Neuron (in vitro differentiated cells): ENCODE measurements around the gene TBRG1.
A peak's percentile ranks its signal among the peaks of the same experiment; 100 is the strongest.
"Not testable (repeated sequence)": the region's sequence is repeated elsewhere in the genome, so short reads cannot be mapped to it uniquely, and the experiment has no call there.

Source experiments
- H2AFZ ChIP-seq: one replicate; pipeline ENCODE4 v1.6.1; 2013; ENCODE audit warnings: low read depth, mild to moderate bottlenecking, inconsistent platforms, low read length, moderate library complexity
- H3K27me3 ChIP-seq: one replicate; pipeline ENCODE4 v1.6.1; 2013; ENCODE audit warnings: low read length; ENCODE audit not compliant: insufficient read depth
- H3K36me3 ChIP-seq: one replicate; pipeline ENCODE4 v1.6.1; 2013; ENCODE audit warnings: low read length; ENCODE audit not compliant: insufficient read depth
- H3K4me1 ChIP-seq: one replicate; pipeline ENCODE4 v1.6.1; 2013; ENCODE audit warnings: low read length; ENCODE audit not compliant: insufficient read depth
- H3K4me3 ChIP-seq: 2 replicates; pipeline ENCODE4 v1.5.1; 2013; ENCODE audit warnings: mild to moderate bottlenecking, low read length, moderate library complexity
- H3K9me3 ChIP-seq: one replicate; pipeline ENCODE4 v1.6.1; 2013; ENCODE audit warnings: low read length

The TBRG1 gene

GRCh38 chr11:124600621-124601320 lies 21.9 kb upstream of the TBRG1 start:
- Histone ChIP-seq H3K36me3 (no peaks in the 10 kb centered on the region), H3K27me3 (no peaks in the 10 kb centered on the region), H2AFZ (no peak overlapping the region), H3K9me3 (no peaks in the 10 kb centered on the region), H3K4me1 (no peaks in the 10 kb centered on the region), H3K4me3 (no peak overlapping the region)

- Histone ChIP-seq H3K27me3 (no peaks in the 10 kb centered on the region), H3K9me3 (no peaks in the 10 kb centered on the region), H3K4me1 (no peaks in the 10 kb centered on the region), H2AFZ (no peak overlapping the region), H3K4me3 (no peak overlapping the region), H3K36me3 (no peaks in the 10 kb centered on the region)
Observed at GRCh38 chr11:124602193-124602592, 20.5 kb upstream of the TBRG1 start.

- H3K9me3 ChIP-seq, H3K36me3 ChIP-seq, H3K4me3 ChIP-seq, H2AFZ ChIP-seq, H3K27me3 ChIP-seq, H3K4me1 ChIP-seq: not testable (repeated sequence)
Observed at GRCh38 chr11:124602723-124603122, 19.9 kb upstream of the TBRG1 start.

DNA sequence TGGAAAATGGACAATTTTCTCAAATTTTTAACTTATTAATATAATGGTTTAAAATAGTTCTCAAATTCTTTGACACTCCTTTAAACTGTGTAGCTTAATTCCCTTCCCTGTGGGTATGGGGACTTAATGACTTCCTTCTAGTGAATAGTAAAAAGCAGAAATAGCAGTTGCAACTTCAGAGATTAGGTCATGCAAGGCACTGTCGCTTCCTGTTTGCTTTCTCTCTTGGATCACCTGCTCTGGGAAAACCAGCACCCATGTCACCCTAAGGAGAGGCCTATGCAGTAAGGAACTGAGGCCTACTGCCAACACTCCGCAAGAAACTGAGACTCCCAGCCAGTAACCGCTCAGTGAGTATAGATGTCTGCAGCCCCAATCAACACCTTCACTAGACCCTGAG lies 16.9 kb upstream of the TBRG1 start:
- Histone ChIP-seq H3K9me3 (no peaks in the 10 kb centered on the region), H3K4me1 (no peaks in the 10 kb centered on the region), H2AFZ (no peak overlapping the region)

GRCh38 chr11:124608147-124608546 lies 14.5 kb upstream of the TBRG1 start:
- Histone ChIP-seq H2AFZ (no peak overlapping the region), H3K9me3 (no peaks in the 10 kb centered on the region), H3K4me3 (no peak overlapping the region), H3K27me3 (peaks cover 13% of the 10 kb centered on the region), H3K36me3 (no peaks in the 10 kb centered on the region), H3K4me1 (no peaks in the 10 kb centered on the region)

More for the DNA sequence above, 16.9 kb upstream of the TBRG1 start:
- Histone ChIP-seq H3K27me3 (peaks cover 4% of the 10 kb centered on the region), H3K36me3 (no peaks in the 10 kb centered on the region), H3K4me3 (no peak overlapping the region)

- Histone ChIP-seq H3K36me3 (no peaks in the 10 kb centered on the region), H3K4me3 (no peak overlapping the region), H2AFZ (no peak overlapping the region)
Observed at GRCh38 chr11:124610295-124610694, 12.4 kb upstream of the TBRG1 start.

GRCh38 chr11:124611064-124611463 lies 11.6 kb upstream of the TBRG1 start, which contains the start of gene PANX3:
TSS of gene PANX3 (plus strand) at chr11:124611428. CDS start at chr11:124611557, 129 bp downstream.
- Histone ChIP-seq H3K4me3 (no peak within 1 kb of the TSS), H3K36me3 (no peaks in the 10 kb centered on the region), H3K27me3 (peaks cover 13% of the 10 kb centered on the region), H3K4me1 (no peaks in the 10 kb centered on the region), H3K9me3 (no peaks in the 10 kb centered on the region), H2AFZ (no peak within 1 kb of the TSS)

More at GRCh38 chr11:124610295-124610694, 12.4 kb upstream of the TBRG1 start:
- peaks cover 13% of the 10 kb centered on the region for H3K27me3 ChIP-seq
- H3K9me3 ChIP-seq, result no peaks in the 10 kb centered on the region
- H3K4me1 ChIP-seq, result no peaks in the 10 kb centered on the region

GRCh38 chr11:124612045-124612444 lies 10.6 kb upstream of the TBRG1 start:
- Histone ChIP-seq H3K9me3 (no peaks in the 10 kb centered on the region), H3K27me3 (peaks cover 13% of the 10 kb centered on the region), H3K36me3 (no peaks in the 10 kb centered on the region), H2AFZ (no peak overlapping the region), H3K4me1 (no peaks in the 10 kb centered on the region), H3K4me3 (no peak overlapping the region)

DNA sequence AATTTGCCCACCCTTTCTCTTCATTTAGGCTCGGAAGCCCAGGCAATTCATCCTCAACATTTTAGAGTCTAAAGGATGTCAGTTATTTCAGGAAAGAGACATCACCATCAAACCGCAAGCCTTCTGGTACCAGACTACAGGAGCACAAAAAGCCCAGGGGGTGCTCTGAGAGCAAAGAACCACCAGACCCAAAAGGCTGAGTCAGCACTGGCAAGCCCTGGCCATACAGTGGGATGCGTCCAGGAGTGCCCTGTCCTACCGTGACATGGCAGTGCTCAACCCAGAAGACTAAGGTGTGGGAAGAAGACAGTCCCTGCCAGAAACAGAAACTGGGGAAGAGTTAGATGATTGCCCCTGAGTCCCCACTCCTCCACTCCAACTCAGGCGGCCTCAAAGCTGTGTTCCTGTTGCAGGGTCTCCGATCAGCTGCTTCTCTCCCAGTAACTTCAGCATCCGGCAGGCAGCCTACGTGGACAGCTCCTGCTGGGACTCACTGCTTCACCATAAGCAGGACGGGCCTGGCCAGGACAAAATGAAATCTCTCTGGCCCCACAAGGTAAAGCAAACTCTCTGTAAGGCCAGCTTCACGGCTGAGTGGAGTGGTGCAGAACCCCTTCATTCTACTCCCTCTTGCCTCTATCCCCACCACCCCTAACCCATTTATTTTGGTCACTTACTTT lies 10.0 kb upstream of the TBRG1 start:
- H2AFZ ChIP-seq, result no peak overlapping the region
- no peaks in the 10 kb centered on the region for H3K4me1 ChIP-seq
- no peaks in the 10 kb centered on the region for H3K36me3 ChIP-seq
- peaks cover 16% of the 10 kb centered on the region for H3K27me3 ChIP-seq
- no peak overlapping the region for H3K4me3 ChIP-seq
- no peaks in the 10 kb centered on the region for H3K9me3 ChIP-seq

GRCh38 chr11:124618863-124619262 lies 3.8 kb upstream of the TBRG1 start:
- Histone ChIP-seq H3K4me1 (peaks cover 8% of the 10 kb centered on the region), H3K27me3 (peaks cover 9% of the 10 kb centered on the region), H3K9me3 (no peaks in the 10 kb centered on the region), H3K4me3 (no peak overlapping the region), H3K36me3 (no peaks in the 10 kb centered on the region), H2AFZ (no peak overlapping the region)

DNA sequence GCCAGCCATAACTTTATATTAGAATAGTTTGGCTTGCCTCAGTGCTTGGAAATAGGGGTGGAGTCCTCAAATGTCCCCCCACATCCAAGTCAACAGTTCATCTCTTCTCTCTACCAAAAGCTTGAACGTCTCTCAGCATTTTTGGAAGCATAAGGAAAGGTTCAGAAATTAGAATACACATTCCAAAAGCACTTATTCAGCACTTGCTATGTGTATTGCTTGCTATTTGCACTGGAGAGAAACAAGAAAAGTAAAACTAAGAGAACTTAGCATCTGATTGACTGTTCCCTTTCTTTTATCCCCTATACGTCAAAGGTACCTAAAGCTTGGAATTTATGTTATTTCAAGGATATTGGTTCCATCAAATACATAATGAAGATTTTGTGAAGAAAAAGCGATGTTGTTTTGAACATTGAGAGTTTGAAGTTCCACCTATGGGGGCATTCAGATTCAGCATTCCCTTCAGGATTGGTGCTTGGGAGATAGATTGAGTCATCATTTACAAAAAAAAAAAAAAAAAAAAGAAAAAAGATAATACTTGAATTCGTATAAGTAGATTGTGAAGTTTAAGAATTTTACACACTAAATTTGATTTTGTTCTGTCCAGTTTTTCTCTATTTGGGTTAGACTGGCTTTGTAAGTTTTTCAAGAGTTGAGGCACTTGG lies 1.3 kb downstream of the TBRG1 start:
- no peak overlapping the region for H2AFZ ChIP-seq
- peaks cover 6% of the 10 kb centered on the region for H3K27me3 ChIP-seq
- peaks cover 11% of the 10 kb centered on the region for H3K4me1 ChIP-seq
- H3K36me3 ChIP-seq, result peaks cover 30% of the 10 kb centered on the region
- H3K9me3 ChIP-seq, result no peaks in the 10 kb centered on the region
- H3K4me3 ChIP-seq, result peak overlapping the region; percentile 80

GRCh38 chr11:124625504-124626168 lies 3.0 kb downstream of the TBRG1 start:
- Histone ChIP-seq H3K36me3 (peaks cover 41% of the 10 kb centered on the region), H3K4me3 (no peak overlapping the region), H3K4me1 (peaks cover 11% of the 10 kb centered on the region), H2AFZ (no peak overlapping the region), H3K9me3 (no peaks in the 10 kb centered on the region), H3K27me3 (no peaks in the 10 kb centered on the region)

DNA sequence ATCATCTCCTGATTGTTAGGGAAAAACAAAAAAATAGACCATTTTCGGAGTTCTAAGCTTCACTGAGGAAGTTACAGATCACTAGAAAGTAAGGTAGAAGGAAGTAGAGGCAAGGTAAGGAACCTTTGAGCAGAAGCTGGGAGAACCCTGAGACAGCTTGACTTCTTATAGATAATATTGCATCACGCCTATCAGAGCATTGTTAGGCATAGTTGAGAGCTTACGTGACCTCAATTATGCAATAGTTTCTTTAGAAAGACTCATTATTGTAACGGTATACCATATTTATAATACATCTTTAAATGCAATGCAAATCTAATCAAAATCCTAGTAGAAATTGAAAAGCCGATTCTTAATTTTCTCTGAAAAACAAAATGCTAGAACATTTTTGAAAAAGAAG lies 4.9 kb downstream of the TBRG1 start:
- Histone ChIP-seq H3K27me3 (no peaks in the 10 kb centered on the region), H3K9me3 (no peaks in the 10 kb centered on the region), H2AFZ (no peak overlapping the region), H3K36me3 (peaks cover 60% of the 10 kb centered on the region), H3K4me1 (peaks cover 8% of the 10 kb centered on the region), H3K4me3 (no peak overlapping the region)
